Measurements from ENCODE around the gene CNOT2. TPM values are rescaled to one million over a fixed set of nuclear protein-coding genes. Genes with fewer than 3 reads are reported as not detected.
A peak's percentile ranks its signal among the peaks of the same experiment; 100 is the strongest.

CNOT2 gene
- total RNA-seq, 1 experiment from 2014 or later = 64.7 TPM

- POLR2A ChIA-PET = no interaction called here
- CTCF ChIA-PET = no interaction called here
- no peaks in the 10 kb centered on the region for H3K36me3 Mint-ChIP-seq
- DNase-seq (ENCODE audit: low spot score) (no peak), ATAC-seq (peak; percentile 57)
- no peaks in the 10 kb centered on the region for H3K27me3 Mint-ChIP-seq (ENCODE audit: low read depth)
- no peak for TF ChIP-seq NR2C2 (CRISPR knock-in tag; IDR thresholded peaks at IDR 0.05)
- no peak for TF ChIP-seq TCF7 (CRISPR knock-in tag; IDR thresholded peaks at IDR 0.05; ENCODE audit: low read depth)
- no peak for TF ChIP-seq RORB (CRISPR knock-in tag; IDR thresholded peaks at IDR 0.05)
- TF ChIP-seq, protein P1, sequence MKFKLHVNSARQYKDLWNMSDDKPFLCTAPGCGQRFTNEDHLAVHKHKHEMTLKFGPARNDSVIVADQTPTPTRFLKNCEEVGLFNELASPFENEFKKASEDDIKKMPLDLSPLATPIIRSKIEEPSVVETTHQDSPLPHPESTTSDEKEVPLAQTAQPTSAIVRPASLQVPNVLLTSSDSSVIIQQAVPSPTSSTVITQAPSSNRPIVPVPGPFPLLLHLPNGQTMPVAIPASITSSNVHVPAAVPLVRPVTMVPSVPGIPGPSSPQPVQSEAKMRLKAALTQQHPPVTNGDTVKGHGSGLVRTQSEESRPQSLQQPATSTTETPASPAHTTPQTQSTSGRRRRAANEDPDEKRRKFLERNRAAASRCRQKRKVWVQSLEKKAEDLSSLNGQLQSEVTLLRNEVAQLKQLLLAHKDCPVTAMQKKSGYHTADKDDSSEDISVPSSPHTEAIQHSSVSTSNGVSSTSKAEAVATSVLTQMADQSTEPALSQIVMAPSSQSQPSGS (CRISPR knock-in tag; IDR thresholded peaks at IDR 0.05; ENCODE audit: borderline replicate concordance, low read depth) = no peak
- peaks cover 60% of the 10 kb centered on the region for H3K4me1 Mint-ChIP-seq
- H3K9me3 Mint-ChIP-seq = no peaks in the 10 kb centered on the region
- H3K27ac Mint-ChIP-seq = peak overlapping the region; percentile 13; the same call in 1 of the 2 replicates
- H3K4me3 Mint-ChIP-seq = no peak overlapping the region
Measured at GRCh38 chr12:70272510-70272909, 29.3 kb downstream of the CNOT2 start.

DNA sequence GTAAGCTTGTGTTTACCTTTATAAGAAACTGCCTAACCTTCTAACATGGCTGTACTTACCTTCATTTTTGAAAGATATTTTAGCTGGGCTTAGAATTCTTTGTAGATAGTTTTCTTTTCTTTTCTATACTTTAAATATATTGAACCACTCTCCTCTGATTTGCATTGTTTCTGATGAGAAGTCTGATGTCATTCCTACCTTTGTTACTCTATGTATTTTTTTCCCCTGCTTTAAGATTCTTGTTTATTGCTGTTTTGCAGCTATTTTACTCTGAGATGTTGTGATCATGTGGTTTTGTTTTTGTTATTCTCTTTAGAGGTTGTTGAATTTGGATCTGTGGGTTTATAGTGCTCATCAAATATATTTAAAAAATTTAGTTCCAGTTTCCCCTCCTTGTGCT, 31.8 kb downstream of the CNOT2 start:
- CTCF ChIA-PET = no interaction called here

DNA sequence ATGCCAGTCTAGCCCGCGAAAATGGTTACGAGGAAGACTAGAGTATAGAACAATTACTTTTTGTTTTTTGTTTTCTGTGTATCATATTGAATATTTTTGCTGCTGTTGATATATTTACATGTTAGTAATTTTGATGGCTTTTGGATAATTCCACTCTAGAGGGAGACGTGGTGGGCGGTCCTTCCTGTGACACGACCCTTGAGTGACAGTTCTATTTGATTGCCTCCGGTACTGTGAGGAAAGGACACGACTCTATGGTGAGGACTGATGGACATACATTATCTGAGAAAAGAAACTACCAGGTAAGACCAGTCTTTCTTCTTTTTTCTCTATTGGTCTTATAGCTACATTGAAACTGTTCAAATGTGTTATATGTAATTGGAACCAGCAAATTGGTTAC, 34.7 kb downstream of the CNOT2 start:
- POLR2A ChIA-PET = no interaction called here
- no peak for TF ChIP-seq ZNF396 (CRISPR knock-in tag; IDR thresholded peaks at IDR 0.05; ENCODE audit: borderline replicate concordance)
- ATAC-seq = peak; percentile 69
- H3K27me3 Mint-ChIP-seq (ENCODE audit: low read depth) = no peaks in the 10 kb centered on the region
- 0 out of 2 replicates have a peak overlapping the region, but pooled peaks have one; percentile 15 for H3K27ac Mint-ChIP-seq
- peaks cover 3% of the 10 kb centered on the region; the same call in 1 of the 2 replicates for H3K36me3 Mint-ChIP-seq
- H3K4me3 Mint-ChIP-seq = no peak overlapping the region
- peaks cover 42% of the 10 kb centered on the region for H3K4me1 Mint-ChIP-seq
- CTCF ChIA-PET = no interaction called here
- H3K9me3 Mint-ChIP-seq = no peaks in the 10 kb centered on the region
- DNase-seq (ENCODE audit: low spot score) = no peak

More for the DNA sequence above, 31.8 kb downstream of the CNOT2 start:
- ATAC-seq = no peak
- H3K9me3 Mint-ChIP-seq = no peaks in the 10 kb centered on the region
- TF ChIP-seq MYBL2 (CRISPR knock-in tag; IDR thresholded peaks at IDR 0.05) (no peak), ZNF317 (CRISPR knock-in tag; IDR thresholded peaks at IDR 0.05; ENCODE audit: borderline replicate concordance, low read depth) (peak; percentile 76; the same call in 1 of the 2 replicates)
- no peak for DNase-seq (ENCODE audit: low spot score)
- no peaks in the 10 kb centered on the region for H3K27me3 Mint-ChIP-seq (ENCODE audit: low read depth)
- peak overlapping the region; percentile 78 for H3K27ac Mint-ChIP-seq
- no peak overlapping the region for H3K4me3 Mint-ChIP-seq
- peaks cover 57% of the 10 kb centered on the region for H3K4me1 Mint-ChIP-seq
- H3K36me3 Mint-ChIP-seq = no peaks in the 10 kb centered on the region
- POLR2A ChIA-PET = interaction anchor here (0.7 kb wide), 1 partner anchor 19 kb away, joined by 3 read pairs; no protein-coding TSS in a partner anchor

- ChIA-PET POLR2A (no interaction called here), CTCF (no interaction called here)
- ATAC-seq = no peak
- peaks cover 34% of the 10 kb centered on the region for H3K4me1 Mint-ChIP-seq
- H3K27ac Mint-ChIP-seq = no peak overlapping the region
- peaks cover 3% of the 10 kb centered on the region; the same call in 1 of the 2 replicates for H3K36me3 Mint-ChIP-seq
- H3K9me3 Mint-ChIP-seq = no peaks in the 10 kb centered on the region
- TF ChIP-seq ZNF263 (CRISPR knock-in tag; IDR thresholded peaks at IDR 0.05; ENCODE audit: low read depth) (no peak), ELF4 (CRISPR knock-in tag; IDR thresholded peaks at IDR 0.05; ENCODE audit: low read depth) (no peak)
- no peaks in the 10 kb centered on the region for H3K27me3 Mint-ChIP-seq (ENCODE audit: low read depth)
- DNase-seq (ENCODE audit: low spot score) = no peak
- H3K4me3 Mint-ChIP-seq = no peak overlapping the region
Measured at GRCh38 chr12:70278945-70279344, 35.7 kb downstream of the CNOT2 start.

DNA sequence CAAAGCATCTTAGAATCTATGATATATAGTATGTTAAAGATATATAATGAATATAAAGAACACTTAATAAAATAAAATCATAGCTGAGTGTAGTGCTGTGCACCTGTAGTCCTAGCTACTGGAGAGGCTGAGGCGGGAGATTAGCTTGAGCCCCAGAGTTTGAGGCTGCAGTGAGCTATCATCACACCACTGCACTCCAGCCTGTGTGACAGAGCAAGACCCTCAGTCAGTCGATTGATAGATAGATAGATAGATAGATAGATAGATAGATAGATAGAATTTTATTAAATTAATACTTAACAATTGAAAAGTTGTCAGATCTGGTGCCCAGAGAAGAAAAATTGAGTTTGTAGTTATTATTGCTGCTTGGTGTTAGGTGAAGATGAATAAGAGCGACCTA, 40.0 kb downstream of the CNOT2 start:
- ATAC-seq = no peak
- H3K4me3 Mint-ChIP-seq = no peak overlapping the region
- no peaks in the 10 kb centered on the region for H3K27me3 Mint-ChIP-seq (ENCODE audit: low read depth)
- TF ChIP-seq HMGA2 (CRISPR knock-in tag; IDR thresholded peaks at IDR 0.05) = no peak
- peaks cover 13% of the 10 kb centered on the region for H3K36me3 Mint-ChIP-seq
- ChIA-PET CTCF (interaction anchor here (0.7 kb wide), 1 partner anchor 52 kb away, joined by 3 read pairs; no protein-coding TSS in a partner anchor), POLR2A (no interaction called here)
- no peak overlapping the region for H3K27ac Mint-ChIP-seq
- no peaks in the 10 kb centered on the region for H3K9me3 Mint-ChIP-seq
- DNase-seq (ENCODE audit: low spot score) = no peak
- H3K4me1 Mint-ChIP-seq = peaks cover 21% of the 10 kb centered on the region

DNA sequence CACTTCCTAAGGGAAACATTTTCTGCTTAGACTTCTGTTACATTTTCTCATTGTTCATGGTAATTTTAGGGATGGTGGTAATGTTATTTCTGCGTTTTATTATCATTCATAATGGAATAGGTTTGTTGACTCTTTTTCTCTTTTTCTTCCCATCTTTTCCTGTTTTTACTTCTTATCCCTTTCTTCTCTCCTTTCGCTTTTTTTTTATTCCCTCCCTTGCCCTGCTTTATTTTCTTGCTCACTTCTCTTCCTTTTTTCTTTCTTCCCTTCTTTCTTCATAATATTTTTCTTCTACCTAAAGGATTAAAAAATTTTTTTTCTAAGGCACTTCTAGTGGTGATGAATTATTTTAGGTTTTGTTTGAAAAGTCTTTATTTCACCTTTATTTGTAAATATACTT, 45.6 kb downstream of the CNOT2 start:
- POLR2A ChIA-PET = no interaction called here
- Mint-ChIP-seq H3K36me3 (peaks cover 14% of the 10 kb centered on the region), H3K4me1 (peaks cover 48% of the 10 kb centered on the region), H3K27ac (peak overlapping the region; percentile 90), H3K4me3 (no peak overlapping the region), H3K27me3 (ENCODE audit: low read depth) (no peaks in the 10 kb centered on the region), H3K9me3 (no peaks in the 10 kb centered on the region)
- CTCF ChIA-PET = no interaction called here
- DNase-seq (ENCODE audit: low spot score) = no peak
- no peak for ATAC-seq
- TF ChIP-seq E2F4 (CRISPR knock-in tag; IDR thresholded peaks at IDR 0.05; ENCODE audit: borderline replicate concordance, low read depth) (no peak), CREB1 (CRISPR knock-in tag; IDR thresholded peaks at IDR 0.05) (no peak), ZNF138 (CRISPR knock-in tag; conservative IDR thresholded peaks at IDR 0.05) (no peak), EMX1 (CRISPR knock-in tag; IDR thresholded peaks at IDR 0.05) (no peak), FOXK1 (CRISPR knock-in tag; IDR thresholded peaks at IDR 0.05) (no peak), ZNF317 (CRISPR knock-in tag; IDR thresholded peaks at IDR 0.05; ENCODE audit: borderline replicate concordance, low read depth) (no peak), FOXJ3 (CRISPR knock-in tag; IDR thresholded peaks at IDR 0.05; ENCODE audit: borderline replicate concordance) (no peak), ZBTB21 (CRISPR knock-in tag; IDR thresholded peaks at IDR 0.05; ENCODE audit: borderline replicate concordance) (no peak)
